HepG2 (cell line): ENCODE results near the gene TMEM270. TPM values are rescaled to one million over a fixed set of nuclear protein-coding genes. Genes with fewer than 3 reads are reported as not detected.

ENCODE experiments used
- ATAC-seq: fragments of 200-7000 bp; cut with Tn5 transposase; 3 replicates; pipeline ENCODE4 v1.9.1; 2020; ENCODE audit warnings: mild to moderate bottlenecking, moderate library complexity
- BruUV-seq: library from RNA; stranded (reverse); fragments of 400-500 nt; replicated peaks from 2 replicates; lab custom pipeline; 2021; lab: Mats Ljungman, UMichigan
- CTCF ChIA-PET: fragments of 300-600 bp; formaldehyde crosslinking; extraction: SDS; loops from one replicate; lab custom pipeline; 2021; ENCODE audit warnings: low total read pairs, inconsistent platforms, low intra/inter-chr PET ratio; lab: Yijun Ruan, JAX
- POLR2A ChIA-PET: fragments of 350-600 bp; sonication (Branson Sonifier 250); formaldehyde crosslinking; loops from one replicate; lab custom pipeline; 2020; ENCODE audit warnings: antibody characterized with exemption, inconsistent platforms; lab: Yijun Ruan, JAX
- DNase-seq: peaks from one replicate; pipeline ENCODE4 v3.0.0-alpha.2; 2015; ENCODE audit warnings: low spot score
- FAIRE-seq: peaks from 3 replicates; lab custom pipeline; 2011; peaks lifted over from hg19 to GRCh38; lab: Jason Lieb, UNC
- H2AFZ ChIP-seq: one replicate; pipeline ENCODE4 v1.6.1; 2011; ENCODE audit warnings: low read length, inconsistent platforms
- H3K27ac ChIP-seq: fragments of 300-600 bp; 3 replicates; pipeline ENCODE4 v1.8.0; 2011; ENCODE audit warnings: mixed run types, mild to moderate bottlenecking, mixed read lengths, low read length, inconsistent platforms; ENCODE audit not compliant: insufficient read depth; ENCODE audit errors: extremely low read length
- H3K27me3 ChIP-seq, 2 experiments: fragments of 200-600 bp in 1 of 2; 2 replicates in 1 of 2; 3 replicates in 1 of 2; pipeline versions ENCODE4 v1.6.0 to v1.8.0; 2011; ENCODE audit warnings: low read length in 2 of 2, mild to moderate bottlenecking in 2 of 2, moderate library complexity in 2 of 2, inconsistent platforms in 1 of 2; ENCODE audit not compliant: insufficient read depth in 2 of 2, control insufficient read depth in 1 of 2
- H3K36me3 ChIP-seq, 2 experiments: fragments of 200-600 bp in 1 of 2; replicated peaks in 1 of 2; 2 replicates in 1 of 2; 3 replicates in 1 of 2; pipeline versions ENCODE4 v1.5.1 to v1.8.0; 2011; ENCODE audit warnings: low read length in 2 of 2, inconsistent platforms in 1 of 2; ENCODE audit not compliant: insufficient read depth in 2 of 2, control insufficient read depth in 1 of 2
- H3K4me1 ChIP-seq: 2 replicates; pipeline ENCODE4 v1.5.1; 2012; ENCODE audit warnings: low read length, inconsistent platforms; ENCODE audit not compliant: insufficient read depth
- H3K4me2 ChIP-seq: 2 replicates; pipeline ENCODE4 v1.6.0; 2011; ENCODE audit warnings: low read depth, low read length, inconsistent platforms
- H3K4me3 ChIP-seq, 3 experiments: fragments of 200-600 bp in 1 of 3; sonication (generic), shearing (Covaris generic) in 1 of 3; replicated peaks in 1 of 3; 2 replicates each; pipeline ENCODE4 v1.5.1; 2011 to 2016; ENCODE audit warnings: low read length in 3 of 3, inconsistent platforms in 2 of 3, low read depth in 2 of 3, mild to moderate bottlenecking in 2 of 3, control low read depth in 1 of 3, mixed read lengths in 1 of 3; ENCODE audit not compliant: insufficient read depth in 1 of 3
- H3K79me2 ChIP-seq: one replicate; pipeline ENCODE4 v1.6.1; 2011; ENCODE audit warnings: low read length, inconsistent platforms; ENCODE audit not compliant: insufficient read depth
- H3K9ac ChIP-seq: 2 replicates; pipeline ENCODE4 v1.6.0; 2011; ENCODE audit warnings: mild to moderate bottlenecking, low read depth, low read length, inconsistent platforms; ENCODE audit not compliant: insufficient read depth
- H3K9me3 ChIP-seq: 2 replicates; pipeline ENCODE4 v1.5.1; 2012; ENCODE audit warnings: mild to moderate bottlenecking, low read length
- H4K20me1 ChIP-seq: 2 replicates; pipeline ENCODE4 v1.6.0; 2011; ENCODE audit warnings: inconsistent platforms, mild to moderate bottlenecking, low read length, moderate library complexity; ENCODE audit not compliant: insufficient read depth
- E2F1 ChIP-seq: sonication (generic); formaldehyde crosslinking; IDR thresholded peaks from 2 replicates; pipeline ENCODE4 v1.5.0; 2020; ENCODE audit warnings: missing genetic modification reagents
- FOXA1 ChIP-seq, 2 experiments: fragments of 450-650 bp in 1 of 2; sonication (generic) in 1 of 2; formaldehyde crosslinking in 1 of 2; IDR thresholded peaks; 2 replicates each; pipeline versions ENCODE4 v1.4.0 to v1.6.1; 2016 to 2020; ENCODE audit warnings: missing genetic modification reagents in 1 of 2
- GMEB2 ChIP-seq: IDR thresholded peaks from 2 replicates; pipeline ENCODE4 v1.6.1; 2016; ENCODE audit warnings: missing biosample characterization, missing genetic modification reagents, low read depth
- HMG20B ChIP-seq: conservative IDR thresholded peaks from 2 replicates; pipeline ENCODE4 v1.6.1; 2016; ENCODE audit warnings: missing genetic modification reagents, missing compliant biosample characterization
- MXI1 ChIP-seq: IDR thresholded peaks from 3 replicates; pipeline ENCODE4 v1.6.1; 2012; ENCODE audit warnings: low read depth, low read length, inconsistent platforms, borderline replicate concordance
- NR3C1 ChIP-seq: sonication (generic); formaldehyde crosslinking; IDR thresholded peaks from 2 replicates; pipeline ENCODE4 v1.4.0; 2020; ENCODE audit warnings: missing genetic modification reagents
- PAF1 ChIP-seq: IDR thresholded peaks from 2 replicates; pipeline ENCODE4 v1.6.1; 2016; ENCODE audit warnings: missing genetic modification reagents, missing compliant biosample characterization
- PCBP1 ChIP-seq: fragments of 200-400 bp; formaldehyde crosslinking; IDR thresholded peaks from 2 replicates; pipeline ENCODE4 v1.6.1; 2017; ENCODE audit warnings: mild to moderate bottlenecking, low read depth, low read length, borderline replicate concordance
- PRDM15 ChIP-seq: sonication (generic); formaldehyde crosslinking; IDR thresholded peaks from 2 replicates; pipeline ENCODE4 v1.4.0; 2020; ENCODE audit warnings: missing genetic modification reagents
- ZNF607 ChIP-seq: sonication (generic); formaldehyde crosslinking; IDR thresholded peaks from 2 replicates; pipeline ENCODE4 v1.5.1; 2020; ENCODE audit warnings: missing genetic modification reagents, mild to moderate bottlenecking, borderline replicate concordance
- ZNF776 ChIP-seq: sonication (generic); formaldehyde crosslinking; IDR thresholded peaks from 2 replicates; pipeline ENCODE4 v1.4.0; 2020; ENCODE audit warnings: mild to moderate bottlenecking, missing genetic modification reagents
- WGBS: methylation state at CpG from one replicate; pipeline ENCODE4 v1.1.6; 2017; ENCODE audit warnings: low lambda C conversion rate; 5-methylcytosine and 5-hydroxymethylcytosine counted together
- in situ Hi-C: cut with HindIII; loops from 2 replicates; pipeline ENCODE4 v1.10.0; 2017; ENCODE audit warnings: low pct_unique_long_range_greater_than_20kb; ENCODE audit not compliant: extremely low pct_ligation_motif_present
- intact Hi-C: fragments of 100-400 bp; cut with micrococcal nuclease; formaldehyde crosslinking; loops from one replicate; pipeline ENCODE4 v1.10.0; 2022; ENCODE audit not compliant: unreplicated experiment
- polyA plus RNA-seq, 8 experiments: library from polyadenylated mRNA; depleted of rRNA in 3 of 8; stranded (reverse) in 7 of 8; unstranded in 1 of 8; fragments of >200 nt; fragmentation: Illumina TruSeq in 4 of 8; extraction: Trizol in 4 of 8; gene quantifications; 2 replicates each; pipeline versions ENCODE4 v1.2.1 to v1.2.3, GENCODE V29; 2011 to 2016; ENCODE audit warnings: low read depth in 4 of 8, missing spikeins in 1 of 8, mixed read lengths in 1 of 8; ENCODE audit not compliant: insufficient read depth in 1 of 8
- total RNA-seq, 5 experiments: library from RNA; depleted of rRNA; stranded (reverse); fragments of >200 nt; fragmentation: Illumina TruSeq; extraction: Trizol; gene quantifications; 2 replicates each; pipeline ENCODE4 v1.2.3, GENCODE V29; 2016; ENCODE audit warnings: low read depth in 1 of 5

TMEM270 gene
- total and polyA plus RNA-seq, 2 of the 13 experiments (the other 11 are each of a cell fraction or from before 2014, with no cell fraction given): not detected

- H3K9ac ChIP-seq: no peak overlapping the region
- no peaks in the 10 kb centered on the region for H3K79me2 ChIP-seq
- H3K4me2 ChIP-seq: no peak overlapping the region
- no peaks in the 10 kb centered on the region for H4K20me1 ChIP-seq
- peaks cover 1 to 15% of the 10 kb centered on the region in 2 experiments; a peak in 3 of 5 replicates for H3K27me3 ChIP-seq
- H3K4me3 ChIP-seq: no peak overlapping the region
- H2AFZ ChIP-seq: no peak overlapping the region
- ATAC-seq (no peak), FAIRE-seq (no peak), DNase-seq (no peak)
- POLR2A ChIA-PET: no interaction called here
- 6% methylated on average over 3 of the region's 3 CpGs for WGBS
- no peaks in the 10 kb centered on the region for H3K9me3 ChIP-seq
- H3K36me3 ChIP-seq: no peaks in the 10 kb centered on the region
- no peak overlapping the region for H3K27ac ChIP-seq
- in situ Hi-C loops (loop anchor here (5.0 kb wide), 1 partner anchor 45 kb away; no protein-coding TSS in a partner anchor), intact Hi-C loops (loop anchor here (5.0 kb wide), 1 partner anchor 115 kb away; no protein-coding TSS in a partner anchor)
- TF ChIP-seq MXI1: no peak
- TF ChIP-seq PRDM15 (CRISPR knock-in tag): no peak
- TF ChIP-seq HMG20B (CRISPR knock-in tag): no peak
- TF ChIP-seq ZNF776 (CRISPR knock-in tag): no peak
- no peak for TF ChIP-seq FOXA1 (IDR thresholded peaks at IDR 0.05)
- no peak for TF ChIP-seq FOXA1 (CRISPR knock-in tag; IDR thresholded peaks at IDR 0.05)
- TF ChIP-seq NR3C1 (CRISPR knock-in tag): no peak
- no peak for TF ChIP-seq PCBP1
- no peak for TF ChIP-seq GMEB2
- no peak for TF ChIP-seq PAF1 (CRISPR knock-in tag)
- no peak for TF ChIP-seq ZNF607
- TF ChIP-seq E2F1 (CRISPR knock-in tag): no peak
- peaks cover 6% of the 10 kb centered on the region for H3K4me1 ChIP-seq
- CTCF ChIA-PET: interaction anchor here (3.4 kb wide), 1 partner anchor 45 kb away, joined by 62 read pairs; no protein-coding TSS in a partner anchor
- no TSS peak for BruUV-seq
These were observed 4.0 kb upstream of the TMEM270 start for GRCh38 chr7:73856941-73857340.
